Activated T-cell treated with anti-CD3 and anti-CD28 coated beads, Interleukin-2, amount 50 U/mL, for 72 hours (primary cell): Measurements from ENCODE around the gene NOL4L. TPM values are rescaled to one million over a fixed set of nuclear protein-coding genes. Genes with fewer than 3 reads are reported as not detected.
"Not testable (repeated sequence)": the region's sequence is repeated elsewhere in the genome, so short reads cannot be mapped to it uniquely, and the experiment has no call there.

Experiments used
- ATAC-seq, 2 donors: fragments of 150-1000 bp; cut with Tn5 transposase; replicated peaks in 1 of 2; 2 replicates each; pipeline ENCODE4 v1.10.0; 2021; ENCODE audit warnings: moderate library complexity in 2 of 2, mild to moderate bottlenecking in 1 of 2
- DNase-seq, 2 donors: peaks; one replicate each; pipeline ENCODE4 v3.0.0; 2021 to 2022; ENCODE audit warnings: mixed read lengths in 1 of 2
- H3K27ac Mint-ChIP-seq: one replicate; pipeline ENCODE4 v1.8.0; 2022; ENCODE audit warnings: mild to moderate bottlenecking, moderate library complexity, mixed read lengths
- H3K27me3 Mint-ChIP-seq: one replicate; pipeline ENCODE4 v1.8.0; 2022; ENCODE audit warnings: low read depth, mixed read lengths
- H3K36me3 Mint-ChIP-seq, 2 donors: one replicate each; pipeline ENCODE4 v1.8.0; 2022; ENCODE audit warnings: mixed read lengths in 2 of 2, mild to moderate bottlenecking in 1 of 2; ENCODE audit not compliant: insufficient read depth in 2 of 2
- H3K4me1 Mint-ChIP-seq: one replicate; pipeline ENCODE4 v1.8.0; 2022; ENCODE audit warnings: low read depth, mixed read lengths
- H3K4me3 Mint-ChIP-seq, 2 donors: one replicate each; pipeline ENCODE4 v1.8.0; 2022; ENCODE audit warnings: mild to moderate bottlenecking in 2 of 2, mixed read lengths in 2 of 2, moderate library complexity in 2 of 2
- H3K9me3 Mint-ChIP-seq, 2 donors: one replicate each; pipeline ENCODE4 v1.8.0; 2022; ENCODE audit warnings: mixed read lengths in 2 of 2
- total RNA-seq, 2 donors: library from RNA; stranded (reverse); gene quantifications; one replicate each; pipeline ENCODE4 v1.2.3, GENCODE V29; 2022

The NOL4L gene
- total RNA-seq, 2 donors from 2014 or later: 28.2 to 30.0 TPM

GRCh38 chr20:32415494-32415893 is 169.6 kb downstream of the NOL4L start:
- Mint-ChIP-seq H3K36me3 (peaks cover 0 to 18% of the 10 kb centered on the region in 2 donors), H3K9me3 (no peaks in the 10 kb centered on the region), H3K4me3 (no peak overlapping the region), H3K27ac (no peak overlapping the region), H3K4me1 (peaks cover 70% of the 10 kb centered on the region), H3K27me3 (no peaks in the 10 kb centered on the region)
- no peak for DNase-seq
- ATAC-seq: no peak

- peaks cover 72% of the 10 kb centered on the region for H3K4me1 Mint-ChIP-seq
- H3K36me3 Mint-ChIP-seq: peaks cover 0 to 20% of the 10 kb centered on the region in 2 donors
- H3K27ac Mint-ChIP-seq: peak overlapping the region; percentile 79
- no peaks in the 10 kb centered on the region for H3K9me3 Mint-ChIP-seq
- no peaks in the 10 kb centered on the region for H3K27me3 Mint-ChIP-seq
- ATAC-seq: no peak
- H3K4me3 Mint-ChIP-seq: peak overlapping the region in 1 of 2 donors; percentile 15
- DNase-seq: no peak
Observed at GRCh38 chr20:32411955-32412706, 173.0 kb downstream of the NOL4L start.

- H3K36me3 Mint-ChIP-seq: peaks cover 3 to 21% of the 10 kb centered on the region in 2 donors
- peak; percentile 98 to 99 for ATAC-seq
Observed at GRCh38 chr20:32407131-32407750, 177.9 kb downstream of the NOL4L start.

GRCh38 chr20:32406701-32407100 is 178.4 kb downstream of the NOL4L start:
- Mint-ChIP-seq H3K9me3 (no peaks in the 10 kb centered on the region), H3K4me3 (peak overlapping the region; percentile 70 to 73), H3K36me3 (peaks cover 3 to 18% of the 10 kb centered on the region in 2 donors), H3K27me3 (no peaks in the 10 kb centered on the region), H3K4me1 (peaks cover 54% of the 10 kb centered on the region), H3K27ac (peak overlapping the region; percentile 18)
- DNase-seq (no peak), ATAC-seq (peak in 1 of 2 donors; percentile 24)

More at GRCh38 chr20:32407131-32407750, 177.9 kb downstream of the NOL4L start:
- not testable (repeated sequence) for H3K27me3 Mint-ChIP-seq, H3K9me3 Mint-ChIP-seq
- H3K4me1 Mint-ChIP-seq: peaks cover 59% of the 10 kb centered on the region
- H3K27ac Mint-ChIP-seq: peak overlapping the region; percentile 18
- DNase-seq: peak; percentile 62 to 75
- peak overlapping the region; percentile 70 to 73 for H3K4me3 Mint-ChIP-seq

- Mint-ChIP-seq H3K4me1 (peaks cover 58% of the 10 kb centered on the region), H3K9me3 (no peaks in the 10 kb centered on the region), H3K36me3 (peaks cover 8 to 29% of the 10 kb centered on the region in 2 donors), H3K27ac (no peak overlapping the region), H3K4me3 (no peak overlapping the region), H3K27me3 (no peaks in the 10 kb centered on the region)
- DNase-seq: no peak
- no peak for ATAC-seq
Observed at GRCh38 chr20:32404017-32404416, 181.1 kb downstream of the NOL4L start.

GRCh38 chr20:32400476-32400875 is 184.7 kb downstream of the NOL4L start:
- Mint-ChIP-seq H3K27me3 (no peaks in the 10 kb centered on the region), H3K36me3 (peaks cover 6 to 32% of the 10 kb centered on the region in 2 donors), H3K4me1 (peaks cover 40% of the 10 kb centered on the region), H3K9me3 (peaks cover 0 to 1% of the 10 kb centered on the region in 2 donors), H3K27ac (no peak overlapping the region), H3K4me3 (no peak overlapping the region)
- DNase-seq (no peak), ATAC-seq (no peak)

GRCh38 chr20:32397567-32398084 is 187.5 kb downstream of the NOL4L start:
- peaks cover 0 to 2% of the 10 kb centered on the region in 2 donors for H3K9me3 Mint-ChIP-seq
- H3K4me3 Mint-ChIP-seq: no peak overlapping the region
- H3K36me3 Mint-ChIP-seq: peaks cover 11 to 46% of the 10 kb centered on the region in 2 donors
- no peak overlapping the region for H3K27ac Mint-ChIP-seq
- peaks cover 40% of the 10 kb centered on the region for H3K4me1 Mint-ChIP-seq
- H3K27me3 Mint-ChIP-seq: no peaks in the 10 kb centered on the region
- DNase-seq (no peak), ATAC-seq (no peak)

- DNase-seq (no peak), ATAC-seq (no peak)
- Mint-ChIP-seq H3K36me3 (peaks cover 11 to 53% of the 10 kb centered on the region in 2 donors), H3K4me3 (no peak overlapping the region), H3K27me3 (no peaks in the 10 kb centered on the region), H3K9me3 (peaks cover 0 to 2% of the 10 kb centered on the region in 2 donors), H3K27ac (peak overlapping the region; percentile 74), H3K4me1 (peaks cover 41% of the 10 kb centered on the region)
Observed at GRCh38 chr20:32396646-32397160, 188.4 kb downstream of the NOL4L start.

GRCh38 chr20:32395066-32395465 is 190.1 kb downstream of the NOL4L start:
- Mint-ChIP-seq H3K36me3 (peaks cover 10 to 59% of the 10 kb centered on the region in 2 donors), H3K4me1 (peaks cover 34% of the 10 kb centered on the region), H3K27ac (peak overlapping the region; percentile 74), H3K4me3 (no peak overlapping the region), H3K27me3 (no peaks in the 10 kb centered on the region), H3K9me3 (peaks cover 0 to 2% of the 10 kb centered on the region in 2 donors)
- ATAC-seq: no peak
- no peak for DNase-seq

Other genes with a start within 250 kb of the NOL4L start
- gene ASXL1, start 227.0 kb downstream of the NOL4L start, total RNA-seq: 100 to 1,000 TPM; 158 to 168 TPM
- gene C20orf203, start 88.6 kb upstream of the NOL4L start, total RNA-seq: under 1 TPM; 0.16 to 0.17 TPM
- gene COMMD7, start 158.1 kb upstream of the NOL4L start, total RNA-seq: 10 to 100 TPM; 51.8 to 62.0 TPM
- gene DNMT3B, start 177.1 kb upstream of the NOL4L start, total RNA-seq: 1 to 10 TPM; 2.6 to 3.2 TPM
- gene MAPRE1, start 234.6 kb upstream of the NOL4L start, total RNA-seq: 100 to 1,000 TPM in 1 of 2 donors, 10 to 100 TPM in 1; 94.6 to 100 TPM